GM19468 (cell line): ENCODE data around the gene LAMA2.
"Not testable (repeated sequence)": the region's sequence is repeated elsewhere in the genome, so short reads cannot be mapped to it uniquely, and the experiment has no call there.

Experiments used
- ATAC-seq: cut with Tn5 transposase; IDR thresholded peaks from one replicate; pipeline ENCODE4 v1.9.1; 2021; ENCODE audit warnings: mild to moderate bottlenecking, moderate library complexity, moderate number of reproducible peaks; ENCODE audit not compliant: unreplicated experiment; ENCODE audit errors: extremely low read depth

Gene LAMA2

DNA sequence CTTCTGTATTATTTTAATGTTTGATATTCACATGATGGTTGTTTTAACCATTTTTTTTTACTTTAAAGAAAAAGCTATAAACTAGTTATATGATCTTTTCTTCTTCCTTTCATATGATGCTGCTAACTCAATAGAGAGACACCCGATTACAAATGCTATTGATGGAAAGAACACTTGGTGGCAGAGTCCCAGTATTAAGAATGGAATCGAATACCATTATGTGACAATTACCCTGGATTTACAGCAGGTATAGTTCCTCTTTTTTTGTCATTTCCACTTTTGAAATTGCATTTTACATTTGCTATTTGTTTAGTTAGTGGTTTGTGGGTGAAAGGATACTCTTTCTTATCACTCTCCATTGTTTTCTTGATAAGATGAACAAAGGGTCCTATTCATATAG lies 176.7 kb downstream of the LAMA2 start:
- ATAC-seq = no peak

DNA sequence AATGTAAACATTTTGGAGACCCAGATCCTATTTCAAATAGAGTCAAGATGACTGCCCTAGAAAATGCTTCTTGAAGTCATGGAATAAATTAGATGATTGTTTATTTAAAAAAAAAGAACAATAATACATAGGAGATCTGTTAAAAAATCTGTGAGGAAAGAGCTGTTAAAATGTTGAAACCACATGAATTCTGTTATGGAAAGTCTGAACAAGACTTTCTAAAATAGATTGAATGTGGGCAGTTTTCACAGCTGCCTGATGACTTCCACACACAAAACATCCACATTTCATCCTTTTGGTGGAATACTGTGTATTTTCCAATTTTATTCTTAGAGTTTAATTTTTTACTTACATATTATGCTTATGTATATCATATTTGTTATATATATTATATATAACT lies 186.1 kb downstream of the LAMA2 start:
- ATAC-seq = no peak

DNA sequence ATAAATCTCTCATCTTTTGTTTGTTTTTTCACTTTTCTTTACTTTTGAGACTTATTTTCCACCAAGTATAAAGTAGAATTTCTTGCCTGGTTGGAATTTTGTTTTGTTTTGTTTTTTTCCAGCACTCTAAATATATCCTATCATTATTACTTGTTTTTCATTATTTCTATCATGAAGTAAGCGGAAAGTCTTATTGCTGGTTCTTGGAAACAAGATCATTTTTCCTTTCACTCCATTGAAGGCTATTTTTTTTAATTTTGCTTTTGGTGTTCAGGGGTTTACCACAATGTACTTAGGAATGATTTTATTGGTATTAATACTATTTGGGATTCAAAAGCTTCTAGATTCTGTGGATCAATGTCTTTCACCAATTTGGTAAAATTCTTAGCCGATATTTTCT lies 190.1 kb downstream of the LAMA2 start:
- ATAC-seq = no peak

DNA sequence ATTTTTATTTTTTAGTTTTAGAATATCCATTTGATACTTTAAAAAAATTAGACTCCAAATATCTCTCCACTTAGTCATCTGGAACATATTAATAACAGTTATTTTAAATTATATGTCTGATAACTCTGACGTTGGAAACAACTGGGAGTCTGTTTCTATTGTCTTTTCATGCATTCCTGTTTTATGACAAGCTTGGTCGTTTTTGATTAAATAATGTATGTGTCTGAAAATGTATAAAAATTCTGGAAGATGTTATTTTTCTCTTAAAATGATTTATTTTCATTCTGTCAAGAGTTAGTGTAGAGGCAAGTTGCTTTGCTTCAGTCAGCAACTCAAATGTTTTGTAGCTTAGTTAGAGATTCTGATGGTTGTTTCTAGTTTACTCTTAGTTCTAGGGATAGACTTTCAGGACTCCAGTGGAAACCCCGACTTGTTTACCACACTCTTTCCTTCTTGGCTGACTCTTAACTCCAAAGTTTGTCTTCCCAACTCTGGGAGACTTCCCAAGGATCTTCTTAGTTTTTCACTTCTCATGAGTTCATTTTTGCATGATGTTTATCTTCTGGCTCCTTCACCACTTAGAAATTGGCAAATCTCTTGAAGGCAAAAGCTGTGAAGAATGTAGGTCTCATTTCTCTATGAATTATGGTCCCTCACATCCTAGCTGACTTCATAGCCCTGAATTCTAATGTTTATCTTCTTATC lies 190.9 kb downstream of the LAMA2 start:
- no peak for ATAC-seq

DNA sequence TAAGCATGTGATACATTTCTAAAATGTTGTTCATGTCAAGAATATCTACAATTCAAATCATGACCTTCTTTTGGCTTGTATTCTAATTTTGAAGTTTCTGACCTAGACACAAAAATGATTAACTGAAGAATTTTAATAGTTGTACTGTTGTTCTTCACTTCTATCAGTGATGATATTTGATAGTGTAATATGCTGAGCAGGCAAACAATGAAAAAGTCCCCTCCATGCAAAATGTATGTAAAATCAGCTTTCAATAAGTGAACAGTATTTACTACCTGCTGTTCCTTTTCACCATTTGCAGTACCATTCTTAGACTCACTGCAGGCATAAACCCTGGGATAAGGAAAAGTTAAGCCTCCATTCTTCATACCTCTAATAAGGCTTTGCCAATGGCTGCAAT lies 201.5 kb downstream of the LAMA2 start:
- no peak for ATAC-seq

DNA sequence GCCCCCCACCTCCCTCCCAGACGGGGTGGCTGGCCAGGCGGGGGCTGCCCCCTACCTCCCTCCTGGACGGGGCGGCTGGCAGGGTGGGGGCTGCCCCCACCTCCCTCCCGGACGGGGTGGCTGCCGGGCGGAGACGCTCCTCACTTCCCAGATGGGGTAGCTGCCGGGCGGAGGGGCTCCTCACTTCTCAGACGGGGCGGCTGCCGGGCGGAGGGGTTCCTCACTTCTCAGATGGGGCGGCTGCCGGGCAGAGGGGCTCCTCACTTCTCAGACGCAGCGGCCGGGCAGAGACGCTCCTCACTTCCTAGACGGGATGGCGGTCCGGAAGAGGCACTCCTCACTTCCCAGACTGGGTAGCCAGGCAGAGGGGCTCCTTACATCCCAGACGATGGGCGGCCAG lies 205.5 kb downstream of the LAMA2 start:
- not testable (repeated sequence) for ATAC-seq

DNA sequence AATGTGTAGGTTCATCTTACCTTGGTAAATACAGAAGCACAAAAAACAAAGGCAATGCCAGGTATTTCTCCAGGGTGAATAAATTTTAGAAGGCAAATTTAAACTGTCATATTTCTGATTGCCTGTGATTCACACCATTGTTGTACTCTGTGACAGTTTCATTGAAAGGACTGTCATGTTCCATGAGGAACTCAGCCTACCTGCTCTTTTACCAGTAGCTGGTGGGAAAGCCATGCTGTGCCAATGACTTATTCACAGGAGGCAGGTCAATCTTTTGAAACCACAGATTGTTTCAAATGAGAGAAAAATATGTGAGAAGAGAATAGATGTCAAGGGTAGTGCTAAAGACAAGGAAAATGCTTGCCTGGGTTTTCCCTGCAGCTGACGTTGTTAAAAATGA lies 206.4 kb downstream of the LAMA2 start:
- no peak for ATAC-seq

DNA sequence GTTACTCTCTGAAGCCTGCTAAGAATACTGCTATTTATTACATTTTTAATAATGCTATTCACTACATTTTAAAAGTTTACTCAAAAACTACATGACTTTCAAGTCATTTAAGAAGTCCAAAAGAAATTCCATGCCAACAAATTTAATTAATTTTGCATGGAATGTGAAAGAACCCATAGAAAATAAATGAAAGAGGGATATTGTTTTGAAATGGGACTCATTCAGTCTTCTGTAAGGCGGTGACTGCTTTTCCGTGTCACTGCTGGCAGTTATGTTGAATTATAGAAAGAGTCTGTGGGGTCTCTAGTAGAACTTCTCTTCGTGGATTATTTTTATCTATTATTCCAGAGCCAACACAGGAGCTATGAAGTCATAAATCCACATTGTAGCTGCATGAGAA lies 211.2 kb downstream of the LAMA2 start:
- ATAC-seq = no peak

DNA sequence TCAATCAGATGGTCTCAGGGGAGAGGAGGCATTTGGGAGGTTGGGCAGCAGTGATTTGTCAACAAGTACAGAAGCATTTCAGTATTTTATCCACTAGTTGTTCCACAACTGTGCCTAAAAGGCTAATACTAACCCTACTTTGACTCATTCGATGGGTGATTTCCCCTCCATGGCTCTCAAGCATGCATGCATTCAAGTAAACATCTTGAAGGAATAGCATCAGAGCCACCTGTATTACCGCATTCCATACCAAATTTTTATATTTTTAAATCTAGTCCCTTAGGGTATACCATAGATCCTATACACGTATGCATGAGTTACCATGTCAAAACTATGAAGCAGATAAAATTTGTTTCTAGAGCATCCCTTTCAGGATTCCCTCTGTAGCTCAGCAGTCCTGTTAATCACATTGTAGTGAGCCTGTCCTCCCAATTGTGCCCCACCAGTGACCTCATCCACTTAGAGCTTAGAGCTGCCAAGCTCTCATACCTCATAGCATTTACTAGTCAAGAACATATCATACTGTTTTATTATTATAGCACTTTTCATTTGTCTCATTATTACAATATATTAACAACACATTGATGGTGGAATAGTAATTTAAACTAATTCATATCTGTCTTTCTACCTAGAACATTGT lies 213.8 kb downstream of the LAMA2 start:
- ATAC-seq = no peak

DNA sequence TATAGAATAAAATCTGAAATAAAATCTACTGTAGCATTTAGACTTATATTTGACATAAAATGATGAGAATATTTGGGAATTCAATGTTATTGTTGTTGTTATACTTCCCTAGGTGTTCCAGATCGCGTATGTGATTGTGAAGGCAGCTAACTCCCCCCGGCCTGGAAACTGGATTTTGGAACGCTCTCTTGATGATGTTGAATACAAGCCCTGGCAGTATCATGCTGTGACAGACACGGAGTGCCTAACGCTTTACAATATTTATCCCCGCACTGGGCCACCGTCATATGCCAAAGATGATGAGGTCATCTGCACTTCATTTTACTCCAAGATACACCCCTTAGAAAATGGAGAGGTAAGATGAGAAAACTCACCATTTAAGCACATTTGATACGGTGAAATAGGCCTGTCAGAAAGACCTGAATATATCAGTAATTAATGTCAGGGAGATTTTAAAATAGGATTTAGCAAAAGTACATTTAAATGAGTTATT lies 215.2 kb downstream of the LAMA2 start:
- no peak for ATAC-seq

DNA sequence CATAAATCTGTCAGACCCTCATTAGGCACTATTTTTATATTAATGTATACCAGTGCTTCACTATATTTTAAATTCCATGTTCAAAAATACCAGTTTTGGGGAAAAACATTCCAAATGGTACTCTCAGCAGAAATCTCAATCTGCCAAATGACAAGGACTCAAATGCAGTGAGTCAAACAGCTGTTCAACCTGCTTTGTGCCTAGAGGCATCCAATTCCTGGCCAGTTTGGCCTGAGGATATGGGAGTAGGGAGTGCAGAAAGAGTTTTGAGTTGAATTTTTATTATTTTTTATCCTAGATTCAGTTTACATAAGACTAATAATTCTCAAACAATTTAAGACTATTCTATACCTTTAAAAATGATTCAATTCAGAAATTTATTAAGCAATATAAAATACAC lies 216.8 kb downstream of the LAMA2 start:
- no peak for ATAC-seq

DNA sequence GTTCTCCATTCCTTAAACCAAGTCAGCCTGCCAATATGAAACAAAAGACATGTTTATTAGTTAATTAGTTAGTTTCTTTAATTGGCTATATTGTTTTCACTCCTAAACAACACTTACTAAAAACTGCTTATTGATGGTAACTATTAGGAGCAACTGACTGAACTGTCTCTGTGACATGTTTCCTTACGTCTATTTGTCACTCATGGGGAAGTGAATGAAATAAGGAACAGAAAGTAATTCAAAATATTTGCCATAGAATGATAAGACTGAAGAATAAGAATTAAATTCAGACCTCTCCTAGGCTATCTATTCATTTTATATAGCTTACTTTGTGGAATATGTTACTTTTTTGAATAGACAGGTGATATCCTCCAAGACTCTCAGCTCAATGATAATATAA lies 217.2 kb downstream of the LAMA2 start:
- no peak for ATAC-seq

DNA sequence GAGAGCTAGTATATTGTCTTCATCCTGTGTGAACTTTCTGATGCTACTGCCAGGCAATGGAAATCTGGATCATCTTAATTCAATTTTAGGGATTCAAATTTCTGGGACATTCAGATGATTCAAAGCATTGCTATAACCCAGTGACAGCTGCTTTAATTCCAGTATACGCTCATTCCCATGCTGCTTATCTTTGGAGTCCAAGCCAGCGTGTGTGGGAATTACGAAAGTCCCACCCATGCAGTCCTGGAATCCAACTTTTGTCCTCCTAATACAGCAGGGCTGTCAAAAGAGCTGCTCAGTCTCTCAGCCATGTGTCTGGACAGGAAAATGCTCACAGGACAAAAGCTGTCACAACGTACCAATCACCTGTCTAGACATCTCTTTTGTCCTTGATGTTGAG lies 219.8 kb downstream of the LAMA2 start:
- no peak for ATAC-seq

DNA sequence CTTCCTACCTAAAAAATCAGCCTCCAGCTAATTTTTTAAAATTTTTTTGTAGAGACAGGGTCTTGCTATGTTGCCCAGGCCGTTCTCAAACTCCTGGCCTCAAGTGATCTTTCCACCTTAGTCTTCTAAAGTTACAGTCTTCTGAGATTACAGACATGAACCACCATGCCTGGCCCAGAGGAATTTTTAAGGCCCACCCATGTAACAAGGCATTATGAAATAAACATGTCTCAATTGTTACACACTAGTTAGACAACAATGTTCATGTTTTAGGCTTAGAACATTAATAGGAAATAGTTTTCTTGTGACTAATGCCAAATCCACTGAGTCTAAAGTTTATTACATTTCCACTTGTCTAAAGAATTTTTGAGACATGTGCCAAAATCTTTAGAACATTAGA lies 221.2 kb downstream of the LAMA2 start:
- ATAC-seq = no peak

DNA sequence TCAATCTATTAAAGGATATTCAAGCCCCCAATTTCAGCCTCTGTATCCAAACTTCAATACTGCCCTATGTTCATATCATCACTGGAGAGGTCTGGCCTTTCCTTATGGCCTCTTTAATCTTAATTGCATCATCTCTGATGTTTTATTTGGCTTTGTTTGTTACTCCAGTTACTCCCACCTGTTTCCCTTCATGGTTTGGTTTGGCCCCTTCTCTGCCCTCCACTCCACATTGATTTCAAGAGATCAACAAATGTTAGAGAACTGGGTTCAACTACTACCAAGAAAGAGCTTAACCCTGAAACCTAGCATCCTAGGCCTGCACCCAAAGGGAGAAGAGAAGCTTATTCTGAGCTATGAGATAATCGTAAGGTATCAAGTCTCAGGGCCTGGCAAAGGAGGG lies 221.6 kb downstream of the LAMA2 start:
- no peak for ATAC-seq

DNA sequence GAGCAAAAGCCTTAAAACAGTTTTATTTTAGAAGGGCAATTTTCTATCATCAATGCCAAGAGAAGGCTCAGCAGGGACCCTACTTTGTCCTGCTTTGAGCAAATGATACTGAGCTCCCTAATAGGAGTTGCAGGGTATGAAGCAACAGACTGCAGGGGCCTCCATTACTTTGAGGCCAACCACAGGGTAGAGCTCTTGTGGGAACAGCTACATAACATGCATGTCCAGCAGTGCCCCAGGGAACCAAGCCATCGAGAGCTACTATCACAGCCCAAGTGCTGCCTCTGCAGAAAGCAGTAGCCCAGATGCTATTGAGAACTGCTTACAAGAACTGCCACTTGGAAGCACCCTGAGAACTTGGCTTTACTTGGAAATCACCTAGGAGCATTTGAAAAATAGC lies 222.1 kb downstream of the LAMA2 start:
- ATAC-seq = no peak

DNA sequence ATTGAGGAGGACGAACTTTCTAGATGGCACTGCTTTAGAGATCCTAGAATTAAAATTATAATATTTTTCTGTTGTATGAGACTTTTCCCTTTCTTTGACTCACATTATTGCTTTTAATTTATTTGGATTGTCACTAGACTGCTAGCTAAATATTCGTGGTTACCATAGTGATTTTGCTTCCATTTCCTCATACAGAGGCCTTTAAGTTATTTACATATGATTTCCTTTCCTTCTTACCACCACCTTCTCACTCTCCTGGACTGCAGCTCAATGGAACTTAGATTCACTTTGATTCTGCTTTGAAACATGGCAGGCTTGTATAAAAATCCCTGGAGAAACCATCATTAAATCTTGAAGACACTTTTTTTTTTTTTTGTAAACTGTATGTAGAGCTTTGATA lies 222.9 kb downstream of the LAMA2 start:
- no peak for ATAC-seq

DNA sequence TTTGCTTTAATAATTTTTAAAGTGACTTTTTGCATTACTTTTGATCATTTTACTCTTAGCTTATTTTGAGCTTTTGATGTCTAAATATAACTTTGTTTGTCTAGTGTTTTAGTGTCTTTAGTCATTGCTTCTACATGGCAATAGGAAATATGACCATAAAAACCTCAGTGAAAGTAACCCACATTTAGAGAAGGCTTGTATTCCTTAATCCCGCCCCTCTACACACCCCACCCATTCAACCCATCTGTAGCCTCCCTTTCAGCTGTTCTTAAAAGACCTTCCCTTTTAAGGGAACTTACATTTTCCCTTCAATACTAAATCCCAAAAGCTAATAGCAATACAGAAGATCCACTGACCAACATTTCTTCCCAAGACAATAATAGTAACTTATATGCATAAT lies 225.4 kb downstream of the LAMA2 start:
- no peak for ATAC-seq

DNA sequence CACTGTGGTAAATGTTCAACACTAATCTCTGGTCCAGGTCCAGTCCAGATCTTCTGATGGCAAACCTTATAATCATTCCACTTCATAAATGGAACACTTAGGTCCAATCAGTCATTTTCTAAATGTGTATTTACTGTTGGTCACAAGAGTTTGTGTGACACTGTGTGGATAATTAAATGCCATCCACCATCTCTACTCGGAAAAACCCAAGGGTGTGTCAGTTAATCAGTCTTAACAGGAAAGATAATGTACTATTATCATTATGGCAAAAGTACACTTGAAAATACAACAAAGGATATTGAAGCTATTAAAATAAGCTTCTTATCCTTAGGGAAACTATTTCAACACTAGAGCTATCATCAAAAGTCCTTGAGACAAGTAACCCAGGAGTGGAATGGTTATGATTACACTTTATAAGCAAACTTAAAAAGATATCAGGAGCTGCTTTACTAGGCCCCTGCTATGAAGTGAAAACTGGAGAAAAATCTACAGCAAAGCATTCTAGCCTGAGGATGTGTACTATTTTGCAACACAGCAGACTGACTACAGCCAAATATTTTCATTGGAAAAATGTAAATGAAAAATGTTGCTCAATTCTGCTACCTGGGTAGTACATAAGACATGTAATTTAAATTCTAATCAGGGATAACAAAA lies 227.9 kb downstream of the LAMA2 start:
- no peak for ATAC-seq

DNA sequence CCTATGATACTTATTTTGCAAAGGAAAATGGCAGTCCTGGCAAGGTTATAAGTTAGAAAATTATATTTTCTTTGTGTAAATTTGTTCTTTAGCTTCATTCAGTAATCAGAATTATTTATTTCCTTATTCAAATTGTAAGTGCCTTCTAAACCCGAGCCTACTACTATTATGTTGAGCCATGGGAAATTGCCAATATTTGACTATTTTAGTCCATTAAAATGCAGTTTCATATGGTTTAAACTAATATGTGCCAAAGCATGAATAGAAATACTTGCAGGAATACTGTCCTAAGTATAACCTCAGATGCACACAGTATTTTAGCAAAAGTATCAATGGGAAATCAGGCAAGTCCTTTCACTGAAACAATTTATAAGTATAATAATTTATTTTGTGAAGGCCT lies 228.4 kb downstream of the LAMA2 start:
- no peak for ATAC-seq

DNA sequence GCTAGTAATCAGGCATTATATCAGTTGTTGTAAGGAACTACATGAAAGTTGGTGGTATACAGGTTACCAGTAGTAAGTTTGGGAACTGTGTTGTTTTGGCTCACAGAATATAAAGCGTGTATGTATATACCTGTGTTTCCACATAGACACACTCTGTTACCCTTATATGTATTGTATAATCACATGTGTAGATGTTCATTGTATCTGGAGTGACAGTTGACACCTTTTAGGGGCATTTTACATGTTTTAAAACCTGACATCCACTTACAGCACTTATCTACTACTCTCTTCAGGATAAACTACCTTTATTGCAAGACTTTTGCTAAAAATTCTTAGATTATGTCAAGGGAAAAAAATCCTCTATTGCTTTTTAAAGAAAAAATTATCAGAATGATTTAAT lies 228.9 kb downstream of the LAMA2 start:
- no peak for ATAC-seq

DNA sequence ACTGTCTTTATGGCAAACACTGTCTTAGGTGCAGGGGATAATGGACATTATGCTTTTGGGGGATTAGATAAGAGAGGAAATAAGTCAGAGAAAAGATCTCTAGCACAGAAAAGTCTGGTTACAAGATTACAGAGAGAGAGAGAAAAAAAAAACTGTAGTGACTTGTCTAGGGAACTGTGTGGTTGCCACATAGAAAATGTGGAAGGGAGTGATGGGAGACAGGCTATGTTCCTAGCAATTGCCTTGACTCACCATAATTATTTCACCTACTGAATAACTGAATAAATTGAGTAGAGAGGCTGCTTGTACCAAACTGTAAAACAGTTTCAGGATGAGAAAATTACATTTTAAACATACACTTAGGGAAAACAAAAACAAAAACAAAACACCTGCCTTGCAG lies 229.7 kb downstream of the LAMA2 start:
- ATAC-seq = no peak
